ENCODE results near the gene ARHGAP31.
"Not testable (repeated sequence)": the region's sequence is repeated elsewhere in the genome, so short reads cannot be mapped to it uniquely, and the experiment has no call there.

ARHGAP31 gene

GRCh38 chr3:119360736-119361462 is 66.7 kb downstream of the ARHGAP31 start:
- TF ChIP-seq POLR2A (IDR thresholded peaks at IDR 0.05; ENCODE audit: low read depth, low read length), result no peak
- DNase-seq (ENCODE audit: insufficient read length, low spot score) (no peak), FAIRE-seq (no peak)

- no peak for DNase-seq (ENCODE audit: insufficient read length, low spot score)
- no peak for TF ChIP-seq POLR2A (IDR thresholded peaks at IDR 0.05; ENCODE audit: low read depth, low read length)
- FAIRE-seq, result no peak
Observed at GRCh38 chr3:119362010-119362409, 67.8 kb downstream of the ARHGAP31 start.

DNA sequence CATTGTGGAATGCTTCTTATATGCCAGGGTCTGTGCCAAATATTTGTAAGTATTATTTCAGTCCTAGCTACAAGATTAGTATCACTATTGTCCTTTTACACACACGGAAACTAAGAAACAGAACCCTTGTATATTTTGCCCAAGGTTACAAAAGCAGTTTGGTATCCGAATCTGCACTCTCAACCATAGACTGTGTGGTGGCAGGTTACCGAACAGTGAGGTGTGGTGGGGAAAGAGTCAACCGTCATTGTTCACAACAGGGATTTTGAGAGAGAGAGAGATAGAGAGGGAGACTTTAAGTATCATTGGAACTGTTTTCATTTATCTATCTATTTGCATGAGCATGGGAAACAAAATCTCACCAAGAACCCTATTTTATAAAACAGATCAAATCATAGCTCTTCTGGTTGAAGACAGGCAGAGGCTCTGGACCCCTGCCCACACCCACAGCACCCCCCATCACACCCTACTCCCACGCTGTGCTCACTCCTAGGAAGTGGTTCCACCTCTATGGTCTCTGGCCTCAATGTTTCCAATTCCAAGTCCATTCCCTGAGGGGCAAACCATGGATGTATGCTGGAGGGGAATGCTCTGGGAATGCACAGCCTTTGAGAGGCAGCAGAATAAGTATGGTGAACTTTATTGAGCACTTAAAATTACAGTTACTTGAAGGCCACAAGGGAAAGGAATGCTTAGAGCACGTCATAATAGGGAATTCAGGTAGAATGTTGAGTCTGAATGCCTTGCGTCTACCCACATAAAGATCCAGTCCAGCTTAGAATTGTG is 69.0 kb downstream of the ARHGAP31 start:
- DNase-seq (ENCODE audit: insufficient read length, low spot score), result no peak
- no peak for FAIRE-seq
- TF ChIP-seq POLR2A (IDR thresholded peaks at IDR 0.05; ENCODE audit: low read depth, low read length), result no peak

- no peak for FAIRE-seq
- no peak for TF ChIP-seq POLR2A (IDR thresholded peaks at IDR 0.05; ENCODE audit: low read depth, low read length)
- DNase-seq (ENCODE audit: insufficient read length, low spot score), result no peak
Observed at GRCh38 chr3:119364401-119364800, 70.2 kb downstream of the ARHGAP31 start.

DNA sequence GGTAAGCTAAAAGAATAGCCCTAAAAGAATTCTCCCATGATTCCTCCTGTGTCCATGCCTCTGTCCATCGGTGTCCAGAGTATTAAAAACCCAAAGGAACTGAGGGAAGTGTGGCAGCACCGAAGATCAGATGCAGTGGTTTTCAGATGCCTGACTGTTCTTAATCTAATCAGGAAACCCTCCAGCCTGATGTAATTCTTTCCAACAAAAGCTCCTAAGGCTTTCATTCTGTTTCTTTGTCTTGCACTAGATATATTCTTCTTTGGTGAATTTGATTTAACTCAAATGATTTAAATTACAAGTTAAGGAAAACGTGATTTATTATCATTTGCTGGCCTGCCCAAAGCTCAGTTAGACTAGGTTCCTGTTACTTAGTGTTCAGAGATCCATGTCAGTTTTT is 71.2 kb downstream of the ARHGAP31 start:
- TF ChIP-seq POLR2A (IDR thresholded peaks at IDR 0.05; ENCODE audit: low read depth, low read length), result no peak
- DNase-seq (ENCODE audit: insufficient read length, low spot score), result no peak
- FAIRE-seq, result no peak

DNA sequence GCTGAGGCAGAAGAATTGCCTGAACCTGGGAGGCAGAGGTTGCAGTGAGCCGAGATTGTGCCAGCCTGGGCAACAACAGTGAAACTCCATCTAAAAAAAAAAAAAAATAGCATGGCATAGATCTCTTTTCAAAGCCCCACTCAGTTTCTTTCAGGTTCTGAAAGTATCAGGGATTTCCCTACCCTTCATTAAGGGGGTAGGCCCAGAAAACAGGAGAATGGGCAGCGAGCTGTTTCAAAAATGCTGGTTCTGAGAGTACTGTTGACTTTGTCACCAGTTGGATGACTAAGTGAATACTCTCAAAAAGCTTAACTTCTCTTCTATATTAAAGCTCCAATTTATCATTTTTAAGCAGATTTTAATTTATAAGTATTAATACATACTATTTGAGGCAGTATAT is 72.8 kb downstream of the ARHGAP31 start:
- FAIRE-seq (no peak), DNase-seq (ENCODE audit: insufficient read length, low spot score) (no peak)
- TF ChIP-seq POLR2A (IDR thresholded peaks at IDR 0.05; ENCODE audit: low read depth, low read length), result no peak

DNA sequence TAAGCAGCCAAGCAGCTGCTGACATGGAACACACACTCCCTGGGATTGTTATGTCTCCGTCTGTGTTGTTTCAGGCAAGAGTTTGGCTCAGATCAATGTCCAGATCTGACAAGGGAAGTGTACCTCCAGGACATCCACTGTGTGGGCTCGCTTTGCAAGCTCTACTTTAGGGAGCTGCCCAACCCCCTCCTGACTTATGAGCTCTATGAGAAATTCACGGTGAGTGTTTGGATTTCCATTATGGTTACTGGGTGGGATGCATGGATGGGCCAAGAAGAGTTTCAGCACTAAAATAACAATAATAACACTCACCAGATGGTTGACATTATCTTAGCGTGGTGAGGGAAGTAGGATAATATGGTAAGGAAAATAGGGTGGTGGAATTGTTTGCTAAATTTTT is 74.1 kb downstream of the ARHGAP31 start:
- DNase-seq (ENCODE audit: insufficient read length, low spot score) (no peak), FAIRE-seq (no peak)
- no peak for TF ChIP-seq POLR2A (IDR thresholded peaks at IDR 0.05; ENCODE audit: low read depth, low read length)

- DNase-seq (ENCODE audit: insufficient read length, low spot score); FAIRE-seq: not testable (repeated sequence)
Observed at GRCh38 chr3:119371786-119372185, 77.6 kb downstream of the ARHGAP31 start.

- no peak for TF ChIP-seq POLR2A (IDR thresholded peaks at IDR 0.05; ENCODE audit: low read depth, low read length)
- no peak for DNase-seq (ENCODE audit: insufficient read length, low spot score)
Observed at GRCh38 chr3:119375106-119375505, 80.9 kb downstream of the ARHGAP31 start.

DNA sequence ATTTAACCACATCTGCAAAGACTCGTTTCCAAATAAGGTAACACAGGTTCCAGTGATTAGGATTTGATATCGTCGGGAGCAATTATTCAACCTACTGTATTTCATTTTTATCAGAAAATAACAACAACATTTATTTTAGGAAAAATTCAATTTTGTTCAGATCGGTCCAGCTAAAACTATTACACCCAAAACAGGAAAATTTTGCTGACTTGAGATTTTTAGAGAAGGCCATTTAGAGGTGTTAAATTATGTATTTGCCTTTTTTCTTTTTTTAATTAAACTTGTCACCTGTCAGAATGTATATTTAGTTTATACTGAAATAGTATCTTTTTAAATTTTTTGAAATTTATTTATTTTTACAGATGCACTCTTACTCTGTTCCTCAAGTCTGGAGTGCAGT is 81.3 kb downstream of the ARHGAP31 start:
- FAIRE-seq (no peak), DNase-seq (ENCODE audit: insufficient read length, low spot score) (no peak)
- TF ChIP-seq POLR2A (IDR thresholded peaks at IDR 0.05; ENCODE audit: low read depth, low read length), result no peak

More at GRCh38 chr3:119375106-119375505, 80.9 kb downstream of the ARHGAP31 start:
- FAIRE-seq, result no peak

GRCh38 chr3:119376758-119377157 is 82.6 kb downstream of the ARHGAP31 start:
- no peak for TF ChIP-seq POLR2A (IDR thresholded peaks at IDR 0.05; ENCODE audit: low read depth, low read length)
- FAIRE-seq, result no peak
- no peak for DNase-seq (ENCODE audit: insufficient read length, low spot score)

- no peak for FAIRE-seq
- no peak for DNase-seq (ENCODE audit: insufficient read length, low spot score)
- no peak for TF ChIP-seq POLR2A (IDR thresholded peaks at IDR 0.05; ENCODE audit: low read depth, low read length)
Observed at GRCh38 chr3:119378259-119378803, 84.1 kb downstream of the ARHGAP31 start.

DNA sequence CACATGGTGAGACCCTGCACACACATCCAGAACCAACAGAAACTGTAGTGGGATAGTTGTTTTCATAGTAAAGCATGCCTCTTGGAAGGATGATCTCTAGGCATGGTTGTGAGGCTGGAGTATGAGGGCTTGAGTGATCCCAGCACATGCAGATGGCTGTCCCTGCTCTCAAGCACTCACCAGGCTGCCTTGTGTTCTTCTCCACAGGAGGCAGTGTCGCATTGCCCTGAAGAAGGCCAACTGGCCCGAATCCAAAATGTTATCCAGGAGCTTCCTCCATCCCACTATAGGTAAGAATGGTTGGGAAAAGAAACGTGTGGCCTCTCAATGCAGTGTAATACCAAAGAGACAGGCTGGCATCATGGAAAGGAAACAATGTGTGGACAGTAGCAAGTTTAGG is 86.5 kb downstream of the ARHGAP31 start:
- no peak for TF ChIP-seq POLR2A (IDR thresholded peaks at IDR 0.05; ENCODE audit: low read depth, low read length)
- FAIRE-seq (no peak), DNase-seq (ENCODE audit: insufficient read length, low spot score) (no peak)

DNA sequence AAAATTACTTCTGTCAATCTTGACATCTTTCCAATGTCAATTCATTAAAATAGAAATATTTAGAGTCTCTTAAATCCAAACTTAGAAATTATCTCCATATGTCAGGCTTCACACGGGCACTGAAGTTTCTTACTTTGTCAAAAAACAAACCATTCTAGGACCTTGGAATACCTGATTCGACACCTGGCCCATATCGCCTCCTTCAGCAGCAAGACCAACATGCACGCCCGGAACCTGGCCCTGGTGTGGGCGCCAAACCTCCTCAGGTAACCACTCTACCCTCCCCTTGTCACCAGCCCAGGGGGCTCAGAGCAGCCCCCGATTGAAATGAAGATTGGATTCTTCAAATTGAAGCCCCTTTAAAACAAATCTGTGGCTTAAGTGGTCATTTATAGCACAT is 88.0 kb downstream of the ARHGAP31 start:
- TF ChIP-seq POLR2A (IDR thresholded peaks at IDR 0.05; ENCODE audit: low read depth, low read length), result no peak
- DNase-seq (ENCODE audit: insufficient read length, low spot score) (no peak), FAIRE-seq (no peak)

DNA sequence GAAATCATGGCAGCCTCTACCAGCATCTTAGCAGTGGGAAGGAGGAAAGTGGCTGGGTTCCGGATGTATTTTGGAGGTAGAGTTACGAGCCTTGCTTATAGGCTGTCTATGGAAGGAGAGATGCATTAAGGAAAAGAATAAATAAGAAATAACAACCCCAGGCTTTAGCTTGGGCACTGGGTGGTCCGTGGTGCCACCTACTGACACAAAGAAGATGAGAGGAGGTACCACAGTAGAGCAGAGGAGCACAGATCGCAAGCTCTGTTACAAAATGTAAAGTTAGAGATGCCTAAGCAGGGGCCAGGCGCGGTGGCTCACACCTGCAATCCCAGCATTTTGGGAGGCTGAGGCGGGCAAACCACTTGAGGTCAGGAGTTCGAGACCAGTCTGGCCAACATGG is 94.4 kb downstream of the ARHGAP31 start:
- TF ChIP-seq POLR2A (IDR thresholded peaks at IDR 0.05; ENCODE audit: low read depth, low read length), result no peak
- DNase-seq (ENCODE audit: insufficient read length, low spot score) (no peak), FAIRE-seq (no peak)
